ENCODE results near the gene DSPP. TPM values are rescaled to one million over a fixed set of nuclear protein-coding genes. Genes with fewer than 3 reads are reported as not detected.

Gene DSPP
- polyA plus RNA-seq, 3 donors = not detected

DNA sequence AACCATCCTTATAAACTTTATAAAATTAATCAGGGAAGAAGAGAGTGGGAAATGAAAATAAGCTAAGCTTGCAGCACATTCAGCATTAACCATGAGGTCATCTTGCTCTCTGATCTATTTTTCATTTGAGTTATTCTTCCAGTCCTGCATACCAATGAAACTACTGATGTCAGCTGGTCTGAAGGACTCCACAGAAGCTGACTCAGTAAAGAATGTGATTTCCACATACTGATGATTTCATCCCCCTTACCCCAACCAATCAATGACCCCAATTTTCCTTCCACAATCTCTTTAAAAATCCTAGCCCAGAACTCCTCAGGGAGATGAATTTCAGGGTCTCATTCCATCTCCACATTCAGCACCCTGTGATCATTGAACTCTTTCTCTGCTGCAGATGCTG, 18.8 kb upstream of the DSPP start:
- no peak for DNase-seq
- Histone ChIP-seq H3K36me3 (replicated peaks in 1 of 2; ENCODE audit: control insufficient read depth in 1 of 2, insufficient read depth in 2 of 2, low read length in 2 of 2) (no peaks in the 10 kb centered on the region), H4K20me1 (ENCODE audit: insufficient read depth, low read length) (no peaks in the 10 kb centered on the region), H3K79me2 (ENCODE audit: insufficient read depth, low read length) (no peaks in the 10 kb centered on the region), H3K4me2 (replicated peaks; ENCODE audit: extremely low read depth, low read length, poor library complexity, severe bottlenecking) (no peak overlapping the region), H3K9me3 (replicated peaks in 1 of 2; ENCODE audit: control insufficient read depth in 1 of 2, insufficient read depth in 1 of 2, low read length in 2 of 2) (no peaks in the 10 kb centered on the region), H3K4me3 (replicated peaks in 1 of 3; ENCODE audit: low read depth in 2 of 3, low read length in 3 of 3) (no peak overlapping the region), H3K27ac (ENCODE audit: low read depth in 1 of 2, low read length in 2 of 2) (no peak overlapping the region), H3K27me3 (ENCODE audit: control insufficient read depth in 2 of 2, insufficient read depth in 2 of 2, low read length in 2 of 2) (no peaks in the 10 kb centered on the region), H2AFZ (ENCODE audit: insufficient read depth, low read depth, low read length, poor library complexity, severe bottlenecking) (no peak overlapping the region), H3K9ac (ENCODE audit: insufficient read depth, low read length, poor library complexity, severe bottlenecking) (no peak overlapping the region), H3K4me1 (ENCODE audit: control insufficient read depth in 1 of 2, insufficient read depth in 2 of 2, low read length in 2 of 2) (no peaks in the 10 kb centered on the region)
- H3K27ac Mint-ChIP-seq = no peak overlapping the region
- TF ChIP-seq, protein P1, sequence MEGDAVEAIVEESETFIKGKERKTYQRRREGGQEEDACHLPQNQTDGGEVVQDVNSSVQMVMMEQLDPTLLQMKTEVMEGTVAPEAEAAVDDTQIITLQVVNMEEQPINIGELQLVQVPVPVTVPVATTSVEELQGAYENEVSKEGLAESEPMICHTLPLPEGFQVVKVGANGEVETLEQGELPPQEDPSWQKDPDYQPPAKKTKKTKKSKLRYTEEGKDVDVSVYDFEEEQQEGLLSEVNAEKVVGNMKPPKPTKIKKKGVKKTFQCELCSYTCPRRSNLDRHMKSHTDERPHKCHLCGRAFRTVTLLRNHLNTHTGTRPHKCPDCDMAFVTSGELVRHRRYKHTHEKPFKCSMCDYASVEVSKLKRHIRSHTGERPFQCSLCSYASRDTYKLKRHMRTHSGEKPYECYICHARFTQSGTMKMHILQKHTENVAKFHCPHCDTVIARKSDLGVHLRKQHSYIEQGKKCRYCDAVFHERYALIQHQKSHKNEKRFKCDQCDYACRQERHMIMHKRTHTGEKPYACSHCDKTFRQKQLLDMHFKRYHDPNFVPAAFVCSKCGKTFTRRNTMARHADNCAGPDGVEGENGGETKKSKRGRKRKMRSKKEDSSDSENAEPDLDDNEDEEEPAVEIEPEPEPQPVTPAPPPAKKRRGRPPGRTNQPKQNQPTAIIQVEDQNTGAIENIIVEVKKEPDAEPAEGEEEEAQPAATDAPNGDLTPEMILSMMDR (IDR thresholded peaks at IDR 0.05) = no peak
- no peaks in the 10 kb centered on the region for H3K36me3 Mint-ChIP-seq
- H3K4me3 Mint-ChIP-seq = no peak overlapping the region
- peaks cover 0 to 6% (median 2%) of the 10 kb centered on the region in 7 donors for H3K9me3 Mint-ChIP-seq
- H3K27me3 Mint-ChIP-seq (ENCODE audit: low read depth in 3 of 3) = peaks cover 0 to 2% (median 0%) of the 10 kb centered on the region in 3 donors
- no peaks in the 10 kb centered on the region for H3K4me1 Mint-ChIP-seq
- intact Hi-C loops (cut with micrococcal nuclease) = no loop called here

DNA sequence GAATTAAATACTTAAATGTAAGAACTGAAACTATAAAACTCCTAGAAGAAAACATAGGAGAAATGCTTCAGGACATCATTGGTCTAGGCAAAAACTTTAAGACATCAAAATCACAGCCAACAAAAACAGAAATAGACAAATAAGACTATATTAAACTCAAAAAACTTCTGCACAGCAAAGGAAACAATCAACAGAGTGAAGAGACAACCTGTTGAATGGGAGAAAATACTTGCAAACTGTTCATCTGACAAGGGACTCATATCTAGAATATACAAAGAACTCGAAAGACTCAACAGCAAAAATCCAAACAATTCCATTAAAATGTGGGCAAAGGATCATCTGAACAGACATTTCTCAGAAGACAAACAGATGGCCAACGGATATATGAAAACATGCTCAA, 16.2 kb upstream of the DSPP start:
- WGBS (ENCODE audit: insufficient coverage) = no CpG with 5 or more reads among the region's 2 CpGs
- Mint-ChIP-seq H3K36me3 (no peaks in the 10 kb centered on the region), H3K27ac (no peak overlapping the region), H3K27me3 (ENCODE audit: low read depth in 3 of 3) (no peaks in the 10 kb centered on the region), H3K4me3 (no peak overlapping the region), H3K9me3 (peaks cover 0 to 4% (median 2%) of the 10 kb centered on the region in 7 donors), H3K4me1 (no peaks in the 10 kb centered on the region)
- H3K27ac ChIP-seq (ENCODE audit: low read depth in 1 of 2, low read length in 2 of 2) = no peak overlapping the region
- H3K4me2 ChIP-seq (replicated peaks; ENCODE audit: extremely low read depth, low read length, poor library complexity, severe bottlenecking) = no peak overlapping the region
- no peaks in the 10 kb centered on the region for H4K20me1 ChIP-seq (ENCODE audit: insufficient read depth, low read length)
- H3K36me3 ChIP-seq (replicated peaks in 1 of 2; ENCODE audit: control insufficient read depth in 1 of 2, insufficient read depth in 2 of 2, low read length in 2 of 2) = no peaks in the 10 kb centered on the region
- H3K27me3 ChIP-seq (ENCODE audit: control insufficient read depth in 2 of 2, insufficient read depth in 2 of 2, low read length in 2 of 2) = no peaks in the 10 kb centered on the region
- no peak overlapping the region for H3K9ac ChIP-seq (ENCODE audit: insufficient read depth, low read length, poor library complexity, severe bottlenecking)
- no peaks in the 10 kb centered on the region for H3K79me2 ChIP-seq (ENCODE audit: insufficient read depth, low read length)
- DNase-seq = no peak
- no peaks in the 10 kb centered on the region for H3K9me3 ChIP-seq (replicated peaks in 1 of 2; ENCODE audit: control insufficient read depth in 1 of 2, insufficient read depth in 1 of 2, low read length in 2 of 2)
- TF ChIP-seq, protein P1 (IDR thresholded peaks at IDR 0.05) = no peak
- H3K4me1 ChIP-seq (ENCODE audit: control insufficient read depth in 1 of 2, insufficient read depth in 2 of 2, low read length in 2 of 2) = no peaks in the 10 kb centered on the region
- H2AFZ ChIP-seq (ENCODE audit: insufficient read depth, low read depth, low read length, poor library complexity, severe bottlenecking) = no peak overlapping the region
- intact Hi-C loops (cut with micrococcal nuclease) = no loop called here
- no peak overlapping the region for H3K4me3 ChIP-seq (replicated peaks in 1 of 3; ENCODE audit: low read depth in 2 of 3, low read length in 3 of 3)
